Neural progenitor cell (in vitro differentiated cells): ENCODE data around the gene GRID1. TPM values are rescaled to one million over a fixed set of nuclear protein-coding genes. Genes with fewer than 3 reads are reported as not detected.

ENCODE experiments used
- DNase-seq: peaks from one replicate; pipeline ENCODE4 v3.0.0-alpha.2; 2016; ENCODE audit warnings: low spot score
- H2AFZ ChIP-seq: fragments of 200-600 bp; sonication (generic); replicated peaks from 2 replicates; pipeline ENCODE4 v1.6.1; 2016; ENCODE audit warnings: antibody characterized with exemption
- H3F3A ChIP-seq: fragments of 200-600 bp; sonication (generic); 2 replicates; pipeline ENCODE4 v1.6.1; 2016; ENCODE audit warnings: antibody characterized with exemption, low read depth
- H3K27ac ChIP-seq: fragments of 200-600 bp; sonication (generic); 2 replicates; pipeline ENCODE4 v1.5.1; 2016; ENCODE audit warnings: mild to moderate bottlenecking
- H3K27me3 ChIP-seq: fragments of 200-600 bp; sonication (generic); 2 replicates; pipeline ENCODE4 v1.6.1; 2016; ENCODE audit warnings: mild to moderate bottlenecking, moderate library complexity
- H3K36me3 ChIP-seq: fragments of 200-600 bp; sonication (generic); 2 replicates; pipeline ENCODE4 v1.5.1; 2016
- H3K4me1 ChIP-seq: fragments of 200-600 bp; sonication (generic); 2 replicates; pipeline ENCODE4 v1.6.1; 2016; ENCODE audit warnings: mixed run types
- H3K4me2 ChIP-seq: fragments of 200-600 bp; sonication (generic); 2 replicates; pipeline ENCODE4 v1.6.1; 2016
- H3K4me3 ChIP-seq: fragments of 200-600 bp; sonication (generic); 2 replicates; pipeline ENCODE4 v1.5.1; 2016
- H3K79me2 ChIP-seq: fragments of 200-600 bp; sonication (generic); 2 replicates; pipeline ENCODE4 v1.6.1; 2016; ENCODE audit warnings: low read depth
- H3K9ac ChIP-seq: fragments of 200-600 bp; sonication (generic); 2 replicates; pipeline ENCODE4 v1.6.1; 2016
- H3K9me3 ChIP-seq: fragments of 200-600 bp; sonication (generic); 2 replicates; pipeline ENCODE4 v1.5.1; 2016; ENCODE audit warnings: low read depth
- H4K20me1 ChIP-seq: fragments of 200-600 bp; sonication (generic); 2 replicates; pipeline ENCODE4 v1.6.1; 2016; ENCODE audit warnings: low read depth
- H3K27ac Mint-ChIP-seq: 3 replicates; pipeline ENCODE4 v1.8.0; 2021; ENCODE audit warnings: mixed read lengths
- H3K27me3 Mint-ChIP-seq: 2 replicates; pipeline ENCODE4 v1.8.0; 2022; ENCODE audit warnings: low read depth, mild to moderate bottlenecking, inconsistent platforms, moderate library complexity, mixed read lengths; ENCODE audit not compliant: insufficient read depth
- H3K36me3 Mint-ChIP-seq: 3 replicates; pipeline ENCODE4 v1.8.0; 2021; ENCODE audit warnings: mixed read lengths
- H3K4me1 Mint-ChIP-seq: 3 replicates; pipeline ENCODE4 v1.8.0; 2021; ENCODE audit warnings: mixed read lengths
- H3K4me3 Mint-ChIP-seq: 3 replicates; pipeline ENCODE4 v1.8.0; 2021; ENCODE audit warnings: mild to moderate bottlenecking, moderate library complexity, mixed read lengths
- H3K9me3 Mint-ChIP-seq: 3 replicates; pipeline ENCODE4 v1.8.0; 2020; ENCODE audit warnings: mixed read lengths
- CTCF ChIP-seq: fragments of 200-600 bp; sonication (generic); IDR thresholded peaks from 2 replicates; pipeline ENCODE4 v1.5.1; 2017; ENCODE audit warnings: antibody characterized with exemption, mild to moderate bottlenecking
- EZH2 ChIP-seq: fragments of 200-600 bp; sonication (generic); IDR thresholded peaks from 2 replicates; pipeline ENCODE4 v1.6.1; 2017; ENCODE audit warnings: antibody characterized with exemption, mild to moderate bottlenecking, moderate library complexity
- EZH2phosphoT487 ChIP-seq: fragments of 200-600 bp; sonication (generic); IDR thresholded peaks from 2 replicates; pipeline ENCODE4 v1.6.1; 2017; ENCODE audit warnings: antibody characterized with exemption
- total RNA-seq: library from RNA; depleted of rRNA; stranded (reverse); fragments of >200 nt; gene quantifications from 2 replicates; pipeline ENCODE4 v1.2.3, GENCODE V29; 2015; ENCODE audit warnings: low replicate concordance

Gene GRID1
- total RNA-seq, 1 donor from 2014 or later, result not detected

GRCh38 chr10:85679710-85680109 is 686.9 kb downstream of the GRID1 start:
- Histone ChIP-seq H2AFZ (no peak overlapping the region), H3K27ac (no peak overlapping the region), H3K9me3 (no peaks in the 10 kb centered on the region), H3F3A (no peaks in the 10 kb centered on the region), H4K20me1 (no peaks in the 10 kb centered on the region), H3K79me2 (no peaks in the 10 kb centered on the region), H3K9ac (no peak overlapping the region), H3K36me3 (no peaks in the 10 kb centered on the region), H3K4me1 (no peaks in the 10 kb centered on the region), H3K27me3 (no peaks in the 10 kb centered on the region), H3K4me2 (no peak overlapping the region), H3K4me3 (no peak overlapping the region)
- Mint-ChIP-seq H3K27me3 (peaks cover 3% of the 10 kb centered on the region), H3K36me3 (no peaks in the 10 kb centered on the region), H3K27ac (no peak overlapping the region), H3K4me1 (peaks cover 21% of the 10 kb centered on the region), H3K4me3 (no peak overlapping the region), H3K9me3 (no peaks in the 10 kb centered on the region)
- DNase-seq, result no peak
- TF ChIP-seq EZH2phosphoT487, result no peak
- TF ChIP-seq CTCF, result no peak
- no peak for TF ChIP-seq EZH2

GRCh38 chr10:85679061-85679460 is 687.5 kb downstream of the GRID1 start:
- Histone ChIP-seq H3K27ac (no peak overlapping the region), H3K9me3 (no peaks in the 10 kb centered on the region), H2AFZ (no peak overlapping the region), H3K27me3 (no peaks in the 10 kb centered on the region), H3K36me3 (no peaks in the 10 kb centered on the region), H3K79me2 (no peaks in the 10 kb centered on the region), H3K9ac (no peak overlapping the region), H4K20me1 (no peaks in the 10 kb centered on the region), H3K4me2 (no peak overlapping the region), H3F3A (no peaks in the 10 kb centered on the region), H3K4me1 (no peaks in the 10 kb centered on the region), H3K4me3 (no peak overlapping the region)
- no peak overlapping the region for H3K27ac Mint-ChIP-seq
- H3K9me3 Mint-ChIP-seq, result no peaks in the 10 kb centered on the region
- no peak overlapping the region for H3K4me3 Mint-ChIP-seq
- no peak for DNase-seq
- H3K27me3 Mint-ChIP-seq, result peaks cover 3% of the 10 kb centered on the region
- no peaks in the 10 kb centered on the region for H3K36me3 Mint-ChIP-seq
- peaks cover 21% of the 10 kb centered on the region for H3K4me1 Mint-ChIP-seq
- TF ChIP-seq EZH2phosphoT487, result no peak
- no peak for TF ChIP-seq CTCF
- TF ChIP-seq EZH2, result no peak

GRCh38 chr10:85674851-85675250 is 691.7 kb downstream of the GRID1 start:
- Mint-ChIP-seq H3K27me3 (no peaks in the 10 kb centered on the region), H3K4me3 (no peak overlapping the region), H3K36me3 (no peaks in the 10 kb centered on the region), H3K4me1 (peaks cover 5% of the 10 kb centered on the region), H3K9me3 (peaks cover 18% of the 10 kb centered on the region), H3K27ac (no peak overlapping the region)
- H3K4me1 ChIP-seq, result no peaks in the 10 kb centered on the region
- H3K36me3 ChIP-seq, result no peaks in the 10 kb centered on the region
- no peak for TF ChIP-seq EZH2
- no peak for TF ChIP-seq EZH2phosphoT487
- no peak for TF ChIP-seq CTCF
- H3F3A ChIP-seq, result no peaks in the 10 kb centered on the region
- H4K20me1 ChIP-seq, result no peaks in the 10 kb centered on the region
- H2AFZ ChIP-seq, result no peak overlapping the region
- H3K9me3 ChIP-seq, result no peaks in the 10 kb centered on the region
- H3K9ac ChIP-seq, result no peak overlapping the region
- H3K4me3 ChIP-seq, result no peak overlapping the region
- H3K79me2 ChIP-seq, result no peaks in the 10 kb centered on the region
- H3K27me3 ChIP-seq, result no peaks in the 10 kb centered on the region
- H3K4me2 ChIP-seq, result no peak overlapping the region
- H3K27ac ChIP-seq, result no peak overlapping the region
- no peak for DNase-seq

GRCh38 chr10:85673270-85673669 is 693.3 kb downstream of the GRID1 start:
- Mint-ChIP-seq H3K36me3 (no peaks in the 10 kb centered on the region), H3K4me3 (no peak overlapping the region), H3K27ac (no peak overlapping the region), H3K4me1 (peaks cover 2% of the 10 kb centered on the region), H3K27me3 (no peaks in the 10 kb centered on the region), H3K9me3 (peaks cover 18% of the 10 kb centered on the region)
- Histone ChIP-seq H2AFZ (no peak overlapping the region), H3K9me3 (no peaks in the 10 kb centered on the region), H3K27ac (no peak overlapping the region), H4K20me1 (no peaks in the 10 kb centered on the region), H3F3A (peaks cover 4% of the 10 kb centered on the region), H3K4me3 (no peak overlapping the region), H3K4me1 (peaks cover 4% of the 10 kb centered on the region), H3K27me3 (no peaks in the 10 kb centered on the region), H3K4me2 (no peak overlapping the region), H3K36me3 (no peaks in the 10 kb centered on the region), H3K9ac (no peak overlapping the region), H3K79me2 (no peaks in the 10 kb centered on the region)
- no peak for DNase-seq
- TF ChIP-seq EZH2 (no peak), EZH2phosphoT487 (no peak), CTCF (no peak)
